ENCODE results near the gene PAQR6.
A peak's percentile ranks its signal among the peaks of the same experiment; 100 is the strongest.

Gene PAQR6

GRCh38 chr1:156194300-156194652 is 53.6 kb downstream of the PAQR6 start:
- H3K27ac ChIP-seq (replicated peaks) = peak overlapping the region; percentile 51
- DNase-seq (ENCODE audit: low read depth in 1 of 2, low spot score in 1 of 2) = no peak

GRCh38 chr1:156193488-156194299 is 54.2 kb downstream of the PAQR6 start, which contains the start of gene SLC25A44:
TSS of gene SLC25A44 (plus strand) at chr1:156194104. CDS start at chr1:156199848, 5,744 bp downstream.
- DNase-seq (ENCODE audit: low read depth in 1 of 2, low spot score in 1 of 2) = peak; percentile 97 to 98
- TF ChIP-seq REST (IDR thresholded peaks at IDR 0.05; ENCODE audit: insufficient replicate concordance, low read depth) (peak; percentile 60), CTCF (IDR thresholded peaks at IDR 0.05; ENCODE audit: insufficient read depth, low read length) (peak; percentile 12), SPI1 (IDR thresholded peaks at IDR 0.05; ENCODE audit: borderline replicate concordance, low read depth) (peak; percentile 40; the same call in 1 of the 2 replicates), GABPA (IDR thresholded peaks at IDR 0.05; ENCODE audit: low read depth) (peak; percentile 91), POLR2AphosphoS5 (IDR thresholded peaks at IDR 0.05; ENCODE audit: low read depth) (peak; percentile 83)
- H3K4me3 ChIP-seq (replicated peaks; ENCODE audit: insufficient read depth, low read length) = peak within 1 kb of the TSS; percentile 97
- no peaks in the 10 kb centered on the region for H3K27me3 ChIP-seq (ENCODE audit: insufficient read depth, poor library complexity, severe bottlenecking)
- peak within 1 kb of the TSS; percentile 93 for H3K27ac ChIP-seq (replicated peaks)

More at GRCh38 chr1:156194300-156194652, 53.6 kb downstream of the PAQR6 start:
- peak overlapping the region; percentile 97 for H3K4me3 ChIP-seq (replicated peaks; ENCODE audit: insufficient read depth, low read length)
- TF ChIP-seq CTCF (IDR thresholded peaks at IDR 0.05; ENCODE audit: insufficient read depth, low read length) (no peak), REST (IDR thresholded peaks at IDR 0.05; ENCODE audit: insufficient replicate concordance, low read depth) (no peak), SPI1 (IDR thresholded peaks at IDR 0.05; ENCODE audit: borderline replicate concordance, low read depth) (no peak), POLR2AphosphoS5 (IDR thresholded peaks at IDR 0.05; ENCODE audit: low read depth) (no peak), GABPA (IDR thresholded peaks at IDR 0.05; ENCODE audit: low read depth) (no peak)
- no peaks in the 10 kb centered on the region for H3K27me3 ChIP-seq (ENCODE audit: insufficient read depth, poor library complexity, severe bottlenecking)
